HEK293T (cell line): ENCODE data around the gene DTD1.

Source experiments
- CTCF ChIA-PET: fragments of 350-600 bp; formaldehyde crosslinking; extraction: SDS; loops from one replicate; lab custom pipeline; 2021; ENCODE audit warnings: antibody characterized with exemption, inconsistent platforms; lab: Yijun Ruan, JAX
- POLR2A ChIA-PET: fragments of 350-600 bp; formaldehyde crosslinking; extraction: SDS; loops from one replicate; lab custom pipeline; 2020; ENCODE audit warnings: antibody characterized with exemption, inconsistent platforms; lab: Yijun Ruan, JAX
- DNase-seq: peaks from one replicate; pipeline ENCODE4 v3.0.0; 2012; ENCODE audit warnings: mixed read lengths; ENCODE audit errors: extremely low spot score
- ARNT ChIP-seq: fragments of 450-650 bp; IDR thresholded peaks from 2 replicates; pipeline ENCODE4 v1.6.1; 2017; ENCODE audit warnings: mild to moderate bottlenecking
- BHLHE40 ChIP-seq: fragments of 450-650 bp; IDR thresholded peaks from 2 replicates; pipeline ENCODE4 v1.6.1; 2016; ENCODE audit warnings: mild to moderate bottlenecking, moderate library complexity, borderline replicate concordance
- CTBP1 ChIP-seq: fragments of 450-650 bp; IDR thresholded peaks from 2 replicates; pipeline ENCODE4 v1.6.1; 2016; ENCODE audit warnings: borderline replicate concordance
- ELF4 ChIP-seq: fragments of 450-650 bp; IDR thresholded peaks from 2 replicates; pipeline ENCODE4 v1.6.1; 2017; ENCODE audit warnings: antibody characterized with exemption
- FOXA1 ChIP-seq: fragments of 450-650 bp; IDR thresholded peaks from 2 replicates; pipeline ENCODE4 v1.6.1; 2016; ENCODE audit warnings: mild to moderate bottlenecking
- FOXK2 ChIP-seq: fragments of 450-650 bp; IDR thresholded peaks from 2 replicates; pipeline ENCODE4 v1.6.1; 2016; ENCODE audit warnings: mild to moderate bottlenecking
- FOXM1 ChIP-seq: fragments of 450-650 bp; IDR thresholded peaks from 2 replicates; pipeline ENCODE4 v1.6.1; 2017; ENCODE audit warnings: mild to moderate bottlenecking, borderline replicate concordance
- HDGF ChIP-seq: fragments of 450-650 bp; IDR thresholded peaks from 2 replicates; pipeline ENCODE4 v1.6.1; 2017; ENCODE audit warnings: antibody characterized with exemption, borderline replicate concordance
- L3MBTL2 ChIP-seq: fragments of 450-650 bp; conservative IDR thresholded peaks from 2 replicates; pipeline ENCODE4 v1.6.1; 2016; ENCODE audit warnings: mild to moderate bottlenecking
- LEF1 ChIP-seq: fragments of 450-650 bp; IDR thresholded peaks from 2 replicates; pipeline ENCODE4 v1.6.1; 2017; ENCODE audit warnings: mild to moderate bottlenecking, borderline replicate concordance
- NFRKB ChIP-seq: fragments of 450-650 bp; IDR thresholded peaks from 2 replicates; pipeline ENCODE4 v1.6.1; 2016; ENCODE audit warnings: mild to moderate bottlenecking, moderate library complexity
- PKNOX1 ChIP-seq: fragments of 450-650 bp; IDR thresholded peaks from 2 replicates; pipeline ENCODE4 v1.6.1; 2016
- SP1 ChIP-seq: fragments of 450-650 bp; IDR thresholded peaks from 2 replicates; pipeline ENCODE4 v1.6.1; 2017
- SUZ12 ChIP-seq: fragments of 450-650 bp; IDR thresholded peaks from 2 replicates; pipeline ENCODE4 v1.6.1; 2016; ENCODE audit warnings: mild to moderate bottlenecking
- TARDBP ChIP-seq: fragments of 450-650 bp; IDR thresholded peaks from 2 replicates; pipeline ENCODE4 v1.6.1; 2016
- ZNF384 ChIP-seq: fragments of 450-650 bp; IDR thresholded peaks from 2 replicates; pipeline ENCODE4 v1.6.1; 2016

DTD1 gene

DNA sequence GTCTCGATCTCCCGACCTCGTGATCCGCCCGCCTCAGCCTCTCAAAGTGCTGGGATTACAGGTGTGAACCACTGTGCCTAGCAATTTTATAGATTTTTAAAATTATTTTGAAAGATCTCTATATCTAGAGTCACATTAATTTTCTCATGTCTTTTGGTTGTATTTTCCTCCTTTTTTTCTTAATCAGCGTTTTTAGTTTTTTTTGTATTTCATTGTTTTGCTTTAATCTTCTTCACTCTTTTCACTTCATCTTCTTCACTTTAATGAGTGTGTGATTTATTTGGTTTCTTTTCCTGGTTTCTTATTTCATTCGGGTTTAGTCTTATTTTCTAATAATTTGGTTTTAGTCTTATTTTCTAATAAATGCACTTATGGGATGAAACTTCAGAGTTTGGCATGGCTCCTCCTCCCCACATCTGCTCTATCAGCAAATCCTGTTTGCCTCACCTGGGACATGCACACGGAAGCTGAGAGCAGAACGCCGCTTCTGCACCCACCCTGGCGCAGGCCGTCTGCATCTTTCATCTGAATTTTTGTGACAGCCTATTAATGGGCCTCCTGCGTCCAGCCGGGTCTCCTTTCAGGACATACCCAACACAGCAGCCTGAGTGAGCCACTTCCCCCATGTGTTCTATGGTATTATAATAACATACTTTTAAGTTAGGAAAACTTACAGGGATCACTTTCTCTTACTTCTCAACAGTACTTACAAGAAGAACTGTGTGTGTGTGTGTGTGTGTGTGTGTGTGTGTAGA, 35.5 kb downstream of the DTD1 start:
- DNase-seq, result no peak

DNA sequence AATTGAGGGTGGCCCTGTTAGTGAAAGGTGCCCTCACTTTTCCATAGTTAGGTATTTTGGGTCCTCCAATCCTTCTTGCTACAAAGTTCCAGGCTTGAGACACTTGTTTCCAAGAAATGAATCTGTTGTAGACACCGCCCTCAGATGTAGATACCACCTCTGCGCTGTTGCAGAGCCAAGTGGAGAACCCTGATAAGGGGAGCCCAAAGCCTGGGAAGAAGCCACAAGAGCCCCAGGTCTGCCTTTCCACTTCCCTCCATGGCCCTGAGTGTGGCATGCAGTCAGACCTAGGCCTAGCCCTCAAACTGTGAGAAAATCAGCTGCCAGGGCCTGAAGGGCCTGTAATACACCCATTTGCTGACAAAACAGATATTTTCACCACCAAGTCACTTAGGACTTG, 37.1 kb downstream of the DTD1 start:
- ChIA-PET CTCF (no interaction called here), POLR2A (no interaction called here)
- DNase-seq, result no peak
- TF ChIP-seq SP1 (no peak), NFRKB (no peak), BHLHE40 (no peak), HDGF (no peak)

More for the DNA sequence above, 35.5 kb downstream of the DTD1 start:
- TF ChIP-seq SP1, result no peak
- TF ChIP-seq SUZ12, result no peak
- no peak for TF ChIP-seq PKNOX1
- TF ChIP-seq ARNT, result no peak
- no peak for TF ChIP-seq FOXK2
- TF ChIP-seq TARDBP, result no peak
- ChIA-PET POLR2A (no interaction called here), CTCF (no interaction called here)

- TF ChIP-seq LEF1 (no peak), HDGF (no peak), PKNOX1 (no peak), L3MBTL2 (no peak), TARDBP (no peak), CTBP1 (no peak), BHLHE40 (no peak), FOXA1 (no peak), FOXM1 (no peak), NFRKB (no peak), ZNF384 (no peak), SUZ12 (no peak), FOXK2 (no peak), ELF4 (no peak), SP1 (no peak)
- no peak for DNase-seq
- CTCF ChIA-PET, result no interaction called here
- POLR2A ChIA-PET, result no interaction called here
These were observed 38.2 kb downstream of the DTD1 start for GRCh38 chr20:18625907-18626655.

- TF ChIP-seq HDGF, result no peak
- no peak for TF ChIP-seq L3MBTL2
- no peak for TF ChIP-seq TARDBP
- no peak for TF ChIP-seq ELF4
- TF ChIP-seq PKNOX1, result no peak
- no peak for TF ChIP-seq SP1
- no peak for TF ChIP-seq BHLHE40
- TF ChIP-seq NFRKB, result no peak
- no peak for TF ChIP-seq LEF1
- no peak for TF ChIP-seq FOXA1
- TF ChIP-seq FOXK2, result no peak
- TF ChIP-seq ARNT, result no peak
- TF ChIP-seq ZNF384, result no peak
- TF ChIP-seq FOXM1, result no peak
- TF ChIP-seq CTBP1, result no peak
- TF ChIP-seq SUZ12, result no peak
- POLR2A ChIA-PET, result no interaction called here
- CTCF ChIA-PET, result interaction anchor here (0.7 kb wide), 1 partner anchor 133 kb away, joined by 3 read pairs; no protein-coding TSS in a partner anchor
- peak; percentile 38 for DNase-seq
These were observed 40.6 kb downstream of the DTD1 start for GRCh38 chr20:18628330-18628920.

- CTCF ChIA-PET, result interaction anchor here (1.1 kb wide), 4 partner anchors 18 to 356 kb away, joined by 3 read pairs; no protein-coding TSS in a partner anchor
- peak; percentile 73 for DNase-seq
- no peak for TF ChIP-seq PKNOX1
- no peak for TF ChIP-seq FOXA1
- TF ChIP-seq HDGF, result no peak
- no peak for TF ChIP-seq CTBP1
- TF ChIP-seq L3MBTL2, result no peak
- TF ChIP-seq ELF4, result no peak
- no peak for TF ChIP-seq SP1
- no peak for TF ChIP-seq ZNF384
- no peak for TF ChIP-seq BHLHE40
- TF ChIP-seq ARNT, result no peak
- POLR2A ChIA-PET, result no interaction called here
These were observed 44.4 kb downstream of the DTD1 start for GRCh38 chr20:18632196-18632789.
